Esophagus muscularis mucosa (tissue), 4 donors: ENCODE data around the gene MYLK. TPM values are rescaled to one million over a fixed set of nuclear protein-coding genes. Genes with fewer than 3 reads are reported as not detected.

Source experiments
- DNase-seq: peaks from one replicate; pipeline ENCODE4 v3.0.0-alpha.2; 2017; ENCODE audit errors: extremely low spot score
- H3K27ac ChIP-seq, 4 donors: fragments of 200-600 bp; sonication (generic); replicated peaks in 1 of 4; 1 replicate in 3 of 4; 2 replicates in 1 of 4; pipeline ENCODE4 v1.5.1; 2016 to 2019; ENCODE audit warnings: mild to moderate bottlenecking in 1 of 4
- H3K27me3 ChIP-seq, 4 donors: fragments of 200-600 bp; sonication (generic); one replicate each; pipeline versions ENCODE4 v1.5.1 to v1.6.0; 2016 to 2019
- H3K36me3 ChIP-seq, 4 donors: fragments of 200-600 bp; sonication (generic); one replicate each; pipeline ENCODE4 v1.5.1; 2016 to 2019
- H3K4me1 ChIP-seq, 4 donors: fragments of 200-600 bp; sonication (generic); one replicate each; pipeline ENCODE4 v1.5.1; 2016 to 2019
- H3K4me3 ChIP-seq, 4 donors: fragments of 200-600 bp; sonication (generic); 1 replicate in 2 of 4; 2 replicates in 2 of 4; pipeline ENCODE4 v1.5.1; 2016 to 2019; ENCODE audit warnings: mild to moderate bottlenecking in 4 of 4, moderate library complexity in 1 of 4
- H3K9me3 ChIP-seq, 4 donors: fragments of 200-600 bp; sonication (generic); 1 replicate in 3 of 4; 2 replicates in 1 of 4; pipeline ENCODE4 v1.5.1; 2016 to 2019
- CTCF ChIP-seq, 3 experiments: fragments of 200-600 bp in 2 of 3; fragments of 450-650 bp in 1 of 3; sonication (generic) in 2 of 3; IDR thresholded peaks; one replicate each; pipeline ENCODE4 v1.5.1; 2017 to 2019; ENCODE audit warnings: antibody characterized with exemption in 3 of 3, mild to moderate bottlenecking in 2 of 3, moderate library complexity in 1 of 3
- EP300 ChIP-seq: sonication (generic); formaldehyde crosslinking; IDR thresholded peaks from one replicate; pipeline ENCODE4 v1.6.1; 2017; ENCODE audit warnings: antibody characterized with exemption
- POLR2A ChIP-seq: fragments of 450-650 bp; IDR thresholded peaks from one replicate; pipeline ENCODE4 v1.6.1; 2017; ENCODE audit warnings: antibody characterized with exemption, moderate library complexity, mild to moderate bottlenecking, low read depth
- POLR2AphosphoS5 ChIP-seq, 2 donors: sonication (generic); formaldehyde crosslinking; IDR thresholded peaks; one replicate each; pipeline ENCODE4 v1.6.1; 2017; ENCODE audit warnings: antibody characterized with exemption in 2 of 2
- WGBS: methylation state at CpG from one replicate; pipeline ENCODE4 v1.1.5; 2018; 5-methylcytosine and 5-hydroxymethylcytosine counted together
- intact Hi-C: fragments of 100-400 bp; cut with DNase I; formaldehyde crosslinking; loops from one replicate; pipeline ENCODE4 v1.15.1; 2023
- total RNA-seq, 4 donors: library from RNA; depleted of rRNA; stranded (reverse); fragments of >200 nt; gene quantifications; one replicate each; pipeline versions ENCODE4 v1.1.0 to v1.2.1, GENCODE V29; 2016

The MYLK gene
- total RNA-seq, 4 donors from 2014 or later, result 1,983 to 3,208 (median 2,554) TPM

- no peak for DNase-seq
- peaks cover 1 to 42% (median 26%) of the 10 kb centered on the region in 4 donors for H3K36me3 ChIP-seq
- no peak overlapping the region for H3K27ac ChIP-seq
- no peaks in the 10 kb centered on the region for H3K4me1 ChIP-seq
- no peak for TF ChIP-seq CTCF (IDR thresholded peaks at IDR 0.05)
- TF ChIP-seq POLR2A, result no peak
- TF ChIP-seq EP300, result no peak
- no peak for TF ChIP-seq POLR2AphosphoS5 (IDR thresholded peaks at IDR 0.05)
- H3K9me3 ChIP-seq, result no peaks in the 10 kb centered on the region
- intact Hi-C loops, result no loop called here
- H3K27me3 ChIP-seq, result no peaks in the 10 kb centered on the region
- no peak overlapping the region for H3K4me3 ChIP-seq
- 75% methylated on average over 3 of the region's 3 CpGs for WGBS
Measured at GRCh38 chr3:123576122-123576521, 308.0 kb downstream of the MYLK start.

GRCh38 chr3:123571973-123572365, 312.2 kb downstream of the MYLK start:
- DNase-seq, result no peak
- no peaks in the 10 kb centered on the region for H3K9me3 ChIP-seq
- WGBS, result 66% methylated on average over 2 of the region's 2 CpGs
- H3K27me3 ChIP-seq, result no peaks in the 10 kb centered on the region
- no peak overlapping the region for H3K4me3 ChIP-seq
- peaks cover 0 to 13% (median 1%) of the 10 kb centered on the region in 4 donors for H3K4me1 ChIP-seq
- TF ChIP-seq POLR2A, result no peak
- TF ChIP-seq CTCF (IDR thresholded peaks at IDR 0.05), result no peak
- no peak for TF ChIP-seq POLR2AphosphoS5 (IDR thresholded peaks at IDR 0.05)
- no peak for TF ChIP-seq EP300
- H3K36me3 ChIP-seq, result peaks cover 0 to 12% (median 3%) of the 10 kb centered on the region in 4 donors
- intact Hi-C loops, result no loop called here
- H3K27ac ChIP-seq, result no peak overlapping the region

GRCh38 chr3:123571264-123571972, 312.7 kb downstream of the MYLK start:
- 71% methylated on average over 4 of the region's 4 CpGs for WGBS
- no peak overlapping the region for H3K4me3 ChIP-seq
- TF ChIP-seq POLR2A (no peak), EP300 (no peak), POLR2AphosphoS5 (IDR thresholded peaks at IDR 0.05) (no peak), CTCF (IDR thresholded peaks at IDR 0.05) (no peak)
- H3K36me3 ChIP-seq, result peaks cover 0 to 13% (median 4%) of the 10 kb centered on the region in 4 donors
- H3K27ac ChIP-seq, result no peak overlapping the region
- H3K9me3 ChIP-seq, result no peaks in the 10 kb centered on the region
- intact Hi-C loops, result no loop called here
- peaks cover 0 to 13% (median 1%) of the 10 kb centered on the region in 4 donors for H3K4me1 ChIP-seq
- H3K27me3 ChIP-seq, result no peaks in the 10 kb centered on the region
- no peak for DNase-seq

DNA sequence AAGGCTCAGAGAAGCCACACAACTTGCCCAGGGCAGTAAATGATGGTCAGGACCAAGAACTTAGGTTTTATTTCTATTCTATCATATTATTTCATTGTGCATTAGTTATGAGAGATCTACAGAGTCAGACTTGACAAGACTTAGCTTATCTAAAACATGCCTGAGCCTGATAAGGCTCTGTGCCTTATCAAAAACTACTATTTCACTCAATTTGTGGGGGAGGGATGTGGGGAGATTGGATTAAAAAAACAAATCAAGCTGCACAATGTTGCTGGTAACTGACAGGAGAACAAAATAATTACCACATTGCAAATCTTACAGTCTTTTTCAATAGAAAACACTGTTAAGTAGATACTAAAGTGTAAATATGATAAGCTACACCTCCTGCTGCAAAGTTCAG, 315.3 kb downstream of the MYLK start:
- DNase-seq, result no peak
- no peak overlapping the region for H3K27ac ChIP-seq
- H3K9me3 ChIP-seq, result no peaks in the 10 kb centered on the region
- peaks cover 0 to 22% (median 13%) of the 10 kb centered on the region in 4 donors for H3K36me3 ChIP-seq
- H3K4me3 ChIP-seq, result no peak overlapping the region
- peaks cover 0 to 13% (median 1%) of the 10 kb centered on the region in 4 donors for H3K4me1 ChIP-seq
- H3K27me3 ChIP-seq, result no peaks in the 10 kb centered on the region
- no peak for TF ChIP-seq POLR2A
- TF ChIP-seq POLR2AphosphoS5 (IDR thresholded peaks at IDR 0.05), result no peak
- TF ChIP-seq CTCF (IDR thresholded peaks at IDR 0.05), result no peak
- no peak for TF ChIP-seq EP300
- intact Hi-C loops, result no loop called here
